ENCODE data around the gene GRIFIN.

Gene GRIFIN

DNA sequence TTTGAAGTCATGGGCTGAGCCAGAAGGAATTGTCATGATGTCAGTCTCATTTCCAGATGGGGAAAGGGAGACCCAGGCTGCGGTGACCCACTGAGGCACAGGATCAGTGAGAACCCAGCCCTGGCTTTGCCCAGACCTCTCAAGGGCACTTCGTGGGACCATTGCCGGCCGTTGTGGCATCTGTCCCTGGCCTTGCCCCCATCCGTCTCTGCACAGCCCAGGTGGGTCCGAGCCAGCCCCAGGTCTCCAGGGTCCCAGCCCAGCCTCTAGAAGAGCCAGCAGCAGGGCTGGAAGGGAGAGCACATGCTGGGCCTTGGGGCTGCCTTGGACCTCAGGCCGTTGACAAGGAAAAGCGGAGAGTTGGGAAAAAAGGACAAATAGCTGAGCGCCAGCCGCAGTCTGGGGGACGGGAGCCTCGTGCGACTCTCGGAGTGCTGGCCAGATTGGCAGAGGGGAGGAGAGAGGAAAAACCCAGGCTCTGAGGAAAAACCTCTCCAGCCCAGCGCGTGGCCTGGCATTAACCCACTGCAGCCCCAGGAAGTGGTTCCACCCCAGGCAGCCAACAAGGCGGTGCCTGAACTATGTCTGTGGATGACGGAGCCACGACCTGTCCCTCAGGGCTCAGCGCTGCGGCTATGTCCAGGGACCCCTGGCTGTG, 30.2 kb downstream of the GRIFIN start:
- CTCF ChIA-PET = interaction anchor here (0.7 to 2.6 kb wide), 3 partner anchors 15 to 236 kb away, joined by 3 to 9 read pairs (median 4); no protein-coding TSS in a partner anchor
- POLR2A ChIA-PET = no interaction called here
- DNase-seq (ENCODE audit: low read depth, low spot score) = no peak
- TF ChIP-seq, protein P1, sequence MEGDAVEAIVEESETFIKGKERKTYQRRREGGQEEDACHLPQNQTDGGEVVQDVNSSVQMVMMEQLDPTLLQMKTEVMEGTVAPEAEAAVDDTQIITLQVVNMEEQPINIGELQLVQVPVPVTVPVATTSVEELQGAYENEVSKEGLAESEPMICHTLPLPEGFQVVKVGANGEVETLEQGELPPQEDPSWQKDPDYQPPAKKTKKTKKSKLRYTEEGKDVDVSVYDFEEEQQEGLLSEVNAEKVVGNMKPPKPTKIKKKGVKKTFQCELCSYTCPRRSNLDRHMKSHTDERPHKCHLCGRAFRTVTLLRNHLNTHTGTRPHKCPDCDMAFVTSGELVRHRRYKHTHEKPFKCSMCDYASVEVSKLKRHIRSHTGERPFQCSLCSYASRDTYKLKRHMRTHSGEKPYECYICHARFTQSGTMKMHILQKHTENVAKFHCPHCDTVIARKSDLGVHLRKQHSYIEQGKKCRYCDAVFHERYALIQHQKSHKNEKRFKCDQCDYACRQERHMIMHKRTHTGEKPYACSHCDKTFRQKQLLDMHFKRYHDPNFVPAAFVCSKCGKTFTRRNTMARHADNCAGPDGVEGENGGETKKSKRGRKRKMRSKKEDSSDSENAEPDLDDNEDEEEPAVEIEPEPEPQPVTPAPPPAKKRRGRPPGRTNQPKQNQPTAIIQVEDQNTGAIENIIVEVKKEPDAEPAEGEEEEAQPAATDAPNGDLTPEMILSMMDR (IDR thresholded peaks at IDR 0.05; ENCODE audit: insufficient read depth, low read length, missing control alignments) = no peak
- no peak overlapping the region for H3K4me3 ChIP-seq (ENCODE audit: low read depth, low read length)

- ChIA-PET POLR2A (no interaction called here), CTCF (interaction anchor here (0.7 to 2.6 kb wide), 6 partner anchors 9 to 237 kb away, joined by 3 to 9 read pairs (median 4); no protein-coding TSS in a partner anchor)
Observed at GRCh38 chr7:2445047-2445446, 31.2 kb downstream of the GRIFIN start.

GRCh38 chr7:2444476-2444875, 31.7 kb downstream of the GRIFIN start:
- DNase-seq (ENCODE audit: low read depth, low spot score) = peak; percentile 56
- ChIA-PET CTCF (interaction anchor here (1.2 to 2.6 kb wide), 4 partner anchors 9 to 25 kb away, joined by 3 to 9 read pairs (median 6); no protein-coding TSS in a partner anchor), POLR2A (no interaction called here)
- no peak overlapping the region for H3K4me3 ChIP-seq (ENCODE audit: low read depth, low read length)
- TF ChIP-seq, protein P1 (IDR thresholded peaks at IDR 0.05; ENCODE audit: insufficient read depth, low read length, missing control alignments) = no peak

More at GRCh38 chr7:2445047-2445446, 31.2 kb downstream of the GRIFIN start:
- no peak for DNase-seq (ENCODE audit: low read depth, low spot score)
- TF ChIP-seq, protein P1 (IDR thresholded peaks at IDR 0.05; ENCODE audit: insufficient read depth, low read length, missing control alignments) = no peak
- H3K4me3 ChIP-seq (ENCODE audit: low read depth, low read length) = no peak overlapping the region

DNA sequence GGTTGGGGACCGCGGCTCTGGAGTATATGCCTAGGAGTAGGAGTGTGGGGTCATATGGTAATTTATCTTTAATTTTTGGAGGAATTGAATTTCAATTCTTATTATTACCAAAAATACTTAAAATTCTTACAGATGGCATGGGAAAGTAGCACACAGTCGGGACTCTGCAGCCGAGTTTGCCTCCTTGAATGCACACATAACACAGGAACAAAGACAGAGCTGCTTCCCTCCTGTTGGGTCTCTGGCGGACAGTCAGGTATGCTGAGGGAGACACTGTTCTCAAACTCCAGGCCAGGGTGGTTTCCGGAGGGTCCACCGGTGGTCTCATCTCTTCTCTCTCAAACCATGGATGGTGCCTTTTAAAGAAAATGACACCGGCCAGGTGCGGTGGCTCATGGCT, 32.7 kb downstream of the GRIFIN start:
- DNase-seq (ENCODE audit: low read depth, low spot score) = no peak
- ChIA-PET POLR2A (no interaction called here), CTCF (interaction anchor here (2.5 kb wide), 1 partner anchor 26 kb away, joined by 8 read pairs; no protein-coding TSS in a partner anchor)
- no peak overlapping the region for H3K4me3 ChIP-seq (ENCODE audit: low read depth, low read length)
- TF ChIP-seq, protein P1 (IDR thresholded peaks at IDR 0.05; ENCODE audit: insufficient read depth, low read length, missing control alignments) = no peak

DNA sequence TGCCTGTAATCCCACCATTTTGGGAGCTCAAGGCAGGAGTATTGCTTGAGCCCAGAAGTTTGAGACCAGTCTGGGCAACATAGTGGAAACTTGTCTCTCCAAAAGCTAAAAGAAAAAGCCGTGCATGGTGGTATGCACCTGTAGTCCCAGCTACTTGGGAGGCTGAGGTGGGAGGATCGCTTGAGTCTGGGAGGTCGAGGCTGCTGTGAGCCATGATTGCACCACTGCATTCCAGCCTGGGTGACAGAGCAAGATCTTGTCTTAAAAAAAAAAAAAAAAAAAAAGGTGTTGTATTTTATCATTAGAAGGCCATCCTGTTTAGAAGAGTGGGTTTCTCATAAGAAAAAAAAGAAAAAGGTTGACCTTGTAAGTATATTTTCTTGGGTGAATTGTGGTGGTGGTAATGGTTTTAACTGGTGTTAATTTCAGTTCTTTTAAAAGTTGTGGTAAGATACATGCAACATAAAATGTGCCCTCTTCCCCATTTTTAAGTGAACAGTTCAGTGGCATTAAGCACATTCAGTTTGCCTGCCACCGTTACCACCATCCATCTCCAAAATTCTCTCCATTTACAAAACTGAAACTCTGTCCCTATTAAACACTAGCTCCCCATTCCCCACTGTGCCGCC, 34.7 kb downstream of the GRIFIN start:
- no peak for DNase-seq (ENCODE audit: low read depth, low spot score)
- TF ChIP-seq, protein P1 (IDR thresholded peaks at IDR 0.05; ENCODE audit: insufficient read depth, low read length, missing control alignments) = no peak
- no peak overlapping the region for H3K4me3 ChIP-seq (ENCODE audit: low read depth, low read length)
- POLR2A ChIA-PET = no interaction called here
- CTCF ChIA-PET = interaction anchor here (1.8 kb wide), 1 partner anchor 9 kb away, joined by 8 read pairs; no protein-coding TSS in a partner anchor

DNA sequence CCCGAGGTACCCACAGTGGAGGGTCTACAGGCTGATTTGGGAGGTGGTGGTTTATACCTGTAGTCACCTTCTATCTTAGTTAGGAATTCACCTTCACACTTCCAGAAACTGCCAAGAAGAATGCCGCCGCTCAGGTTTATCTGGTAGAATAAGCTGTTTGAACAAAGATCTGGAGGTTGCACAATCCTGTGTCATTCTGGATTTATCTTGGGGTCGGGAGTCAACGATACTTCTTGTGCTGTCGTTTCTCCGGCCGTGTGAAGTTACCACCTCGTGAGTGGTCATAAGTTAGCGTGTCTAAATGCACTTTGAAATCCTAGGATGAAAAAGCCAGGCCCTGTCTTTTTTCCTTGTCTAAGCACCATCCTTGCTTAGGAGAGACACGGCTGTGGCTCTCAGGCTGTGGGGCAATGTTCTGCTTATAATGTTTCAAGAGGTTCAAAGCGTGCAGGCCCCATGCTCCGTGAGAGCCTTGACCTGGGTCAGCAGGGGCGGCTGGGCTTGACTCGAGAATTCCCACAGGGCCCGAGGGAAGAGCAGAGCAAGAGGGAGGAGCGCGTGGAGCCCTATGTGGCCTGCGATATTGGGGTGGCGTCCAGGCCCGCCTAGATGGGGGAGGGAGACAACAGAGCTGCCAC, 35.5 kb downstream of the GRIFIN start:
- DNase-seq (ENCODE audit: low read depth, low spot score) = no peak
- TF ChIP-seq, protein P1 (IDR thresholded peaks at IDR 0.05; ENCODE audit: insufficient read depth, low read length, missing control alignments) = no peak
- CTCF ChIA-PET = interaction anchor here (1.8 kb wide), 1 partner anchor 10 kb away, joined by 8 read pairs; no protein-coding TSS in a partner anchor
- POLR2A ChIA-PET = no interaction called here
- H3K4me3 ChIP-seq (ENCODE audit: low read depth, low read length) = no peak overlapping the region
